H1 (cell line): Measurements from ENCODE around the gene MRPS24. TPM values are rescaled to one million over a fixed set of nuclear protein-coding genes. Genes with fewer than 3 reads are reported as not detected.

Experiments
- CTCF ChIA-PET: fragments of 300-600 bp; sonication (Branson Sonifier 250); formaldehyde crosslinking; loops from one replicate; lab custom pipeline; 2021; ENCODE audit not compliant: partially characterized antibody; lab: Charles Lee
- POLR2A ChIA-PET: fragments of 300-600 bp; sonication (Branson Sonifier 250); formaldehyde crosslinking; loops from one replicate; lab custom pipeline; 2021; ENCODE audit warnings: inconsistent platforms; ENCODE audit not compliant: partially characterized antibody; lab: Charles Lee
- DNase-seq, 2 experiments: peaks; one replicate each; pipeline versions ENCODE4 v3.0.0 to v3.0.0-alpha.2; 2010 to 2022; ENCODE audit warnings: low spot score in 2 of 2, low read depth in 1 of 2, mixed read lengths in 1 of 2
- FAIRE-seq: peaks from 2 replicates; lab custom pipeline; 2011; peaks lifted over from hg19 to GRCh38; lab: Jason Lieb, UNC
- H2AFZ ChIP-seq: 2 replicates; pipeline ENCODE4 v1.8.1; 2012; ENCODE audit warnings: low read length, inconsistent platforms
- H2AK5ac ChIP-seq: 2 replicates; pipeline ENCODE4 v1.6.1; 2013; ENCODE audit warnings: low read depth, low read length
- H2BK120ac ChIP-seq: replicated peaks from 2 replicates; pipeline ENCODE3; 2013; ENCODE audit warnings: low read depth, low read length, inconsistent platforms
- H2BK12ac ChIP-seq: 2 replicates; pipeline ENCODE4 v1.6.1; 2013; ENCODE audit warnings: low read depth, low read length
- H2BK15ac ChIP-seq: 2 replicates; pipeline ENCODE4 v1.6.1; 2013; ENCODE audit warnings: low read length
- H2BK20ac ChIP-seq: 2 replicates; pipeline ENCODE4 v1.6.1; 2013; ENCODE audit warnings: low read length
- H2BK5ac ChIP-seq: 2 replicates; pipeline ENCODE4 v1.6.1; 2013; ENCODE audit warnings: low read depth, low read length
- H3K14ac ChIP-seq: 2 replicates; pipeline ENCODE4 v1.6.1; 2013; ENCODE audit warnings: inconsistent platforms; ENCODE audit not compliant: insufficient read length
- H3K18ac ChIP-seq: 2 replicates; pipeline ENCODE4 v1.6.1; 2013; ENCODE audit warnings: low read length; ENCODE audit errors: extremely low read depth
- H3K23ac ChIP-seq: 2 replicates; pipeline ENCODE4 v1.6.1; 2013; ENCODE audit warnings: inconsistent platforms; ENCODE audit not compliant: insufficient read length
- H3K23me2 ChIP-seq: 2 replicates; pipeline ENCODE4 v1.6.1; 2013; ENCODE audit warnings: low read depth, low read length
- H3K27ac ChIP-seq: 2 replicates; pipeline ENCODE4 v1.6.1; 2011; ENCODE audit warnings: low read depth, low read length, inconsistent platforms
- H3K27me3 ChIP-seq, 4 experiments: replicated peaks in 1 of 4; 1 replicate in 1 of 4; 2 replicates in 3 of 4; pipeline versions ENCODE4 v1.6.1 to v1.8.1; 2011 to 2013; ENCODE audit warnings: low read length in 3 of 4, mild to moderate bottlenecking in 3 of 4, inconsistent platforms in 2 of 4, mixed read lengths in 2 of 4, moderate library complexity in 1 of 4; ENCODE audit not compliant: control insufficient read depth in 3 of 4, insufficient read depth in 3 of 4; ENCODE audit errors: extremely low read depth in 1 of 4
- H3K36me3 ChIP-seq, 4 experiments: 2 replicates each; pipeline versions ENCODE4 v1.6.1 to v1.8.1; 2011 to 2013; ENCODE audit warnings: mild to moderate bottlenecking in 4 of 4, low read length in 3 of 4, moderate library complexity in 2 of 4, control low read depth in 1 of 4, inconsistent platforms in 1 of 4; ENCODE audit not compliant: insufficient read depth in 4 of 4, control insufficient read depth in 2 of 4
- H3K4ac ChIP-seq: replicated peaks from 2 replicates; pipeline ENCODE3; 2013; ENCODE audit warnings: low read length, low read depth, mixed read lengths, inconsistent platforms; ENCODE audit not compliant: insufficient read length
- H3K4me1 ChIP-seq, 4 experiments: replicated peaks in 1 of 4; 1 replicate in 1 of 4; 2 replicates in 3 of 4; pipeline versions ENCODE4 v1.6.1 to v1.8.1; 2011 to 2013; ENCODE audit warnings: low read length in 3 of 4, inconsistent platforms in 2 of 4, mixed read lengths in 1 of 4; ENCODE audit not compliant: insufficient read depth in 4 of 4, control insufficient read depth in 3 of 4
- H3K4me2 ChIP-seq, 2 experiments: 2 replicates each; pipeline versions ENCODE4 v1.6.1 to v1.8.1; 2011 to 2013; ENCODE audit warnings: low read depth in 2 of 2, low read length in 2 of 2, control low read depth in 1 of 2, inconsistent platforms in 1 of 2, mild to moderate bottlenecking in 1 of 2; ENCODE audit not compliant: insufficient read depth in 1 of 2
- H3K4me3 ChIP-seq, 4 experiments: fragments of 200-600, 300-600 bp in 1 of 4; sonication (generic), shearing (Covaris generic), sonication (Bioruptor Twin) in 1 of 4; 2 replicates each; pipeline versions ENCODE4 v1.5.1 to v1.8.1; 2011 to 2016; ENCODE audit warnings: low read length in 4 of 4, low read depth in 3 of 4, control low read depth in 2 of 4, inconsistent platforms in 2 of 4, mild to moderate bottlenecking in 2 of 4, mixed read lengths in 1 of 4, moderate library complexity in 1 of 4; ENCODE audit not compliant: insufficient read depth in 2 of 4; ENCODE audit errors: extremely low read depth in 1 of 4
- H3K56ac ChIP-seq: replicated peaks from 2 replicates; pipeline ENCODE3; 2013; ENCODE audit warnings: low read depth, mild to moderate bottlenecking, mixed read lengths, low read length, inconsistent platforms; ENCODE audit not compliant: insufficient read length
- H3K79me1 ChIP-seq: 2 replicates; pipeline ENCODE4 v1.6.1; 2013; ENCODE audit warnings: low read depth, low read length, control low read depth
- H3K79me2 ChIP-seq, 2 experiments: 2 replicates each; pipeline versions ENCODE4 v1.6.1 to v1.8.1; 2012 to 2013; ENCODE audit warnings: low read length in 2 of 2, mild to moderate bottlenecking in 2 of 2, inconsistent platforms in 1 of 2; ENCODE audit not compliant: insufficient read depth in 2 of 2, control insufficient read depth in 1 of 2
- H3K9ac ChIP-seq, 4 experiments: replicated peaks in 1 of 4; 1 replicate in 1 of 4; 2 replicates in 3 of 4; pipeline versions ENCODE4 v1.6.1 to v1.8.1; 2011 to 2013; ENCODE audit warnings: low read depth in 3 of 4, low read length in 3 of 4, control low read depth in 2 of 4, mild to moderate bottlenecking in 2 of 4, moderate library complexity in 2 of 4, inconsistent platforms in 1 of 4; ENCODE audit errors: extremely low read depth in 1 of 4
- H3K9me3 ChIP-seq, 2 experiments: 2 replicates each; pipeline versions ENCODE4 v1.6.1 to v1.8.1; 2012 to 2013; ENCODE audit warnings: mild to moderate bottlenecking in 2 of 2, moderate library complexity in 2 of 2, control low read depth in 1 of 2, inconsistent platforms in 1 of 2, low read depth in 1 of 2, low read length in 1 of 2, mixed read lengths in 1 of 2; ENCODE audit not compliant: insufficient read depth in 2 of 2
- H4K20me1 ChIP-seq, 2 experiments: replicated peaks in 1 of 2; 2 replicates each; pipeline versions ENCODE3 to v1.8.1; 2011 to 2013; ENCODE audit warnings: inconsistent platforms in 2 of 2, low read length in 2 of 2, mild to moderate bottlenecking in 1 of 2; ENCODE audit not compliant: insufficient read depth in 2 of 2, control insufficient read depth in 1 of 2
- H4K5ac ChIP-seq: 2 replicates; pipeline ENCODE4 v1.6.1; 2013; ENCODE audit warnings: low read length, low read depth, mixed read lengths, inconsistent platforms; ENCODE audit not compliant: insufficient read length
- H4K8ac ChIP-seq: 2 replicates; pipeline ENCODE4 v1.8.0; 2013; ENCODE audit warnings: mild to moderate bottlenecking, moderate library complexity, low read length, inconsistent platforms; ENCODE audit not compliant: insufficient read depth; ENCODE audit errors: extremely low read depth
- H4K91ac ChIP-seq: replicated peaks from 2 replicates; pipeline ENCODE3; 2013; ENCODE audit warnings: low read length, mixed read lengths, inconsistent platforms; ENCODE audit not compliant: insufficient read length
- CHD2 ChIP-seq: IDR thresholded peaks from 2 replicates; pipeline ENCODE4 v1.6.1; 2012; ENCODE audit warnings: low read length, improper control_type of control experiment
- POLR2A ChIP-seq, 2 experiments: IDR thresholded peaks; 1 replicate in 1 of 2; 2 replicates in 1 of 2; pipeline ENCODE4 v1.6.1; 2011; ENCODE audit warnings: low read depth in 2 of 2, low read length in 2 of 2, mild to moderate bottlenecking in 2 of 2; ENCODE audit errors: control extremely low read depth in 1 of 2
- WGBS, 2 experiments: shearing (Covaris generic) in 1 of 2; methylation state at CpG; one replicate each; pipeline versions ENCODE4 v1.1.6 to v1.1.7; 2013 to 2015; ENCODE audit warnings: low lambda C conversion rate in 2 of 2, mixed read lengths in 2 of 2, inconsistent platforms in 1 of 2, low coverage in 1 of 2, missing lambda C conversion rate in 1 of 2; ENCODE audit not compliant: insufficient replicate concordance in 2 of 2, insufficient coverage in 1 of 2, insufficient read length in 1 of 2; ENCODE audit errors: extremely low coverage in 1 of 2, missing lambda C conversion rate in 1 of 2; 5-methylcytosine and 5-hydroxymethylcytosine counted together
- polyA plus RNA-seq, 7 experiments: library from polyadenylated mRNA; depleted of rRNA in 3 of 7; stranded (reverse) in 5 of 7; unstranded in 2 of 7; fragments of >200 nt in 5 of 7; fragments of 200-250 nt in 2 of 7; gene quantifications; 1 replicate in 5 of 7; 2 replicates in 1 of 7; 4 replicates in 1 of 7; pipeline versions ENCODE4 v1.2.1 to v1.2.3, GENCODE V29; 2011 to 2013; ENCODE audit warnings: missing spikeins in 2 of 7, mixed read lengths in 2 of 7
- total RNA-seq: library from RNA; stranded (reverse); fragmentation: NEBNext Ultra II Directional; extraction: Animal tissue kit (Norgen Biotek cat#: 25700); gene quantifications from 2 replicates; pipeline ENCODE4 v1.2.1, GENCODE V29; 2021

Gene MRPS24
- total and polyA plus RNA-seq, 2 of the 8 experiments (the other 6 are each of a cell fraction or from before 2014, with no cell fraction given) = 133 to 347 TPM

DNA sequence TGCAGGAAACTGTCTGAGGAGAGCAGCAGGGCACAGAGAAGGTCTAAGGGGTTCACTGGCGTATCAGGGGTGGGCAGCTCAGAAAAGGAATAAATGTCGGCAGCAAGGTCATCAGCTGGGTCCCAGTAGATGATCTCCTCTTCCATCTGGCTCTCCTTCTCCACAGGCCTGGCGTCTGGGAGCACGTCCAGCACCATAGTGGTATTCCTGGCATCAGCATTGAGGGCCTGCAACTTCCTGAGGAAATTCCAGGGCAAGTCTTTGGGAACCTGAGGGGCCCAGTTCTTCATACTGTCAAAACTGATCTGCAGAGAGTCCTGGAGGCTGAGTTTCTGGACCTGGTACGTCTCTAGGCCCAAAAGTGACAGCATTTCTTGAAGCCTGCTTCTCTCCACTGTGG lies 9.6 kb upstream of the MRPS24 start:
- no peak overlapping the region for H3K56ac ChIP-seq
- H4K8ac ChIP-seq = no peak overlapping the region
- no peak overlapping the region for H3K4me2 ChIP-seq
- H3K79me1 ChIP-seq = no peaks in the 10 kb centered on the region
- no peak overlapping the region for H2BK15ac ChIP-seq
- TF ChIP-seq CHD2 (no peak), POLR2A (IDR thresholded peaks at IDR 0.05; ENCODE audit: control extremely low read depth in 1 of 2, low read depth in 2 of 2, low read length in 2 of 2) (no peak)
- TF ChIP-seq, all 59 proteins: peak for 0
- Histone ChIP-seq H2BK12ac (no peak overlapping the region), H4K5ac (no peak overlapping the region), H3K4me1 (peaks cover 1 to 4% (median 2%) of the 10 kb centered on the region in 4 experiments; a peak in 3 of 7 replicates), H3K27ac (no peak overlapping the region), H3K18ac (no peak overlapping the region), H3K23ac (no peak overlapping the region), H3K36me3 (peaks cover 5 to 23% (median 12%) of the 10 kb centered on the region in 4 experiments; a peak in 6 of 8 replicates), H2BK20ac (no peak overlapping the region), H2BK120ac (no peak overlapping the region), H4K20me1 (no peaks in the 10 kb centered on the region), H3K79me2 (no peaks in the 10 kb centered on the region), H3K4me3 (no peak overlapping the region), H3K23me2 (no peaks in the 10 kb centered on the region), H3K9ac (no peak overlapping the region), H2AK5ac (no peak overlapping the region), H2BK5ac (no peak overlapping the region), H3K14ac (no peak overlapping the region), H3K4ac (no peak overlapping the region), H2AFZ (no peak overlapping the region), H4K91ac (no peak overlapping the region), H3K9me3 (no peaks in the 10 kb centered on the region), H3K27me3 (no peaks in the 10 kb centered on the region)
- POLR2A ChIA-PET = interaction anchor here (1.2 to 1.7 kb wide), 3 partner anchors 10 to 27 kb away, joined by 3 to 7 read pairs (median 4); partner anchors contain the start of gene MRPS24
- CTCF ChIA-PET = interaction anchor here (1.2 to 1.6 kb wide), 4 partner anchors 25 to 76 kb away, joined by 3 to 6 read pairs (median 4); no protein-coding TSS in a partner anchor
- WGBS, 2 experiments = 94% methylated on average over 5 of the region's 5 CpGs; no CpG with 5 or more reads in 1 of the 2 experiments
- DNase-seq (no peak), FAIRE-seq (no peak)
